Left ventricle myocardium inferior (tissue), 1 donor: Measurements from ENCODE around the gene VPS36. TPM values are rescaled to one million over a fixed set of nuclear protein-coding genes. Genes with fewer than 3 reads are reported as not detected.
A peak's percentile ranks its signal among the peaks of the same experiment; 100 is the strongest.

Experiments
- DNase-seq: peaks from one replicate; pipeline ENCODE4 v3.0.0-alpha.2; 2020
- H3K27ac ChIP-seq: fragments of 200-600 bp; replicated peaks from 2 replicates; pipeline ENCODE4 v1.8.0; 2021
- H3K27me3 ChIP-seq: fragments of 200-600 bp; 2 replicates; pipeline ENCODE4 v1.8.0; 2021; ENCODE audit warnings: low read depth
- H3K36me3 ChIP-seq: fragments of 200-600 bp; 2 replicates; pipeline ENCODE4 v1.8.0; 2021
- H3K4me1 ChIP-seq: fragments of 200-600 bp; 2 replicates; pipeline ENCODE4 v1.8.0; 2021
- H3K4me3 ChIP-seq: fragments of 200-600 bp; 2 replicates; pipeline ENCODE4 v1.8.0; 2021; ENCODE audit warnings: mild to moderate bottlenecking, moderate library complexity
- H3K9me3 ChIP-seq: fragments of 200-600 bp; replicated peaks from 2 replicates; pipeline ENCODE4 v1.8.0; 2021
- CTCF ChIP-seq: fragments of 200-600 bp; IDR thresholded peaks from 2 replicates; pipeline ENCODE4 v1.8.0; 2021; ENCODE audit warnings: antibody characterized with exemption, mild to moderate bottlenecking, borderline replicate concordance
- intact Hi-C: fragments of 100-400 bp; cut with micrococcal nuclease; formaldehyde crosslinking; loops from one replicate; pipeline ENCODE4 v1.11.0; 2022
- total RNA-seq: library from RNA; stranded (reverse); fragmentation: NEBNext Ultra II Directional; extraction: Animal tissue kit (Norgen Biotek cat#: 25700); gene quantifications from one replicate; pipeline ENCODE4 v1.2.1, GENCODE V29; 2021
- donor health status: DM: no; HTN: yes; CAD: no; lungs with severe emphysema.

Gene VPS36
- total RNA-seq, 1 donor from 2014 or later, result 32.3 TPM

GRCh38 chr13:52447815-52448552 is 2.5 kb downstream of the VPS36 start:
- Histone ChIP-seq H3K9me3 (no peaks in the 10 kb centered on the region), H3K36me3 (peaks cover 12% of the 10 kb centered on the region), H3K4me3 (peak overlapping the region; percentile 95), H3K27ac (peak overlapping the region; percentile 100), H3K4me1 (peaks cover 53% of the 10 kb centered on the region), H3K27me3 (no peaks in the 10 kb centered on the region)
- intact Hi-C loops, result no loop called here
- no peak for DNase-seq
- no peak for TF ChIP-seq CTCF

DNA sequence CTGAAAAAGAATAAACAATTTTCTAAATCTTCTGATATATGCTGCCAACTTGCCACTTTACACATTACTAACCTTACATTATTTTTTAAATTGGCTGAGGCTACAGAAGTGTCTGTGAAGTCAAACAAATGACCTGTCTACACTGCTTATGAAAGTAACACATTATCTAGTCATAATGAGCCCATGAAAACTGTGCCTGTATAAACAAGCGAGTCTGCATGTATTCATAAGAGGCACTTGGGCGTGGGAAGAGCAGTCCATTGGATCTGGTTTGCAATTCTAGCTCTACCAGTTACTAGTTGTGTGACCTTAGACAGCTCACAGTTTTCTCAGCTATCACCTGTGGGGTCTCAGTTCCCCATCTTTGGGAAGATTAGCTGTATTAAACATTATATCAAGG is 3.1 kb downstream of the VPS36 start:
- Histone ChIP-seq H3K27ac (no peak overlapping the region), H3K27me3 (no peaks in the 10 kb centered on the region), H3K4me3 (no peak overlapping the region), H3K36me3 (peaks cover 15% of the 10 kb centered on the region), H3K9me3 (no peaks in the 10 kb centered on the region), H3K4me1 (peaks cover 57% of the 10 kb centered on the region)
- intact Hi-C loops, result no loop called here
- no peak for TF ChIP-seq CTCF
- no peak for DNase-seq

GRCh38 chr13:52446265-52446664 is 4.2 kb downstream of the VPS36 start:
- H3K27ac ChIP-seq, result no peak overlapping the region

GRCh38 chr13:52432456-52432855 is 18.0 kb downstream of the VPS36 start:
- no peak for TF ChIP-seq CTCF
- no peak for DNase-seq
- Histone ChIP-seq H3K4me3 (no peak overlapping the region), H3K36me3 (peaks cover 75% of the 10 kb centered on the region), H3K27me3 (no peaks in the 10 kb centered on the region), H3K4me1 (peaks cover 74% of the 10 kb centered on the region), H3K9me3 (no peaks in the 10 kb centered on the region), H3K27ac (peak overlapping the region; percentile 63)
- intact Hi-C loops, result no loop called here

More at GRCh38 chr13:52446265-52446664, 4.2 kb downstream of the VPS36 start:
- intact Hi-C loops, result no loop called here
- peaks cover 57% of the 10 kb centered on the region for H3K4me1 ChIP-seq
- no peaks in the 10 kb centered on the region for H3K9me3 ChIP-seq
- peaks cover 26% of the 10 kb centered on the region for H3K36me3 ChIP-seq
- H3K27me3 ChIP-seq, result no peaks in the 10 kb centered on the region
- DNase-seq, result no peak
- H3K4me3 ChIP-seq, result no peak overlapping the region
- no peak for TF ChIP-seq CTCF

DNA sequence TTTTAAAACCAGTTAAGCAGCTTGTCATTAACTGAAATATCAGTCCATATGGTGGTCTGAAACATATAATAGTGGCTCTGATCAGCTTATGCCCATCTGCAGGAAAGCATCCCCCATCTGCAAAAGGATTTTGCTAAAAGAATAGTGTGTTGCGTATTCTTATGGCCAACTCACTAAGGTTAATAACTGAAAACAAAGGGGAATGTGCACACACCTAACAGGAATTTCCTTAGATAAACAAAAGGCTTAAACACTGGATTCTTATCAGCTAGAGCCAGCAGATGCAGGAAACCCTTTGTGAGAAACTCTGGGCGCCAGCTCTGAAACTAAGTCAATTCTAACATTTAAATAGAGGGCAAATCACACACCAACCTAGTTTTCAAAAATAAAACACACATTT is 22.1 kb downstream of the VPS36 start:
- H3K36me3 ChIP-seq, result peaks cover 77% of the 10 kb centered on the region
- intact Hi-C loops, result no loop called here
- no peaks in the 10 kb centered on the region for H3K27me3 ChIP-seq
- H3K9me3 ChIP-seq, result no peaks in the 10 kb centered on the region
- H3K4me1 ChIP-seq, result peaks cover 36% of the 10 kb centered on the region
- no peak overlapping the region for H3K4me3 ChIP-seq
- no peak for DNase-seq
- TF ChIP-seq CTCF, result no peak
- H3K27ac ChIP-seq, result peak overlapping the region; percentile 71
